AG10803 (cell line): ENCODE results near the gene STXBP2.
A peak's percentile ranks its signal among the peaks of the same experiment; 100 is the strongest.

ENCODE experiments used
- DNase-seq: peaks from one replicate; pipeline ENCODE4 v3.0.0; 2010; ENCODE audit warnings: low read depth
- H3K4me3 ChIP-seq: 2 replicates; pipeline ENCODE4 v1.5.1; 2011; ENCODE audit warnings: mild to moderate bottlenecking, low read length, control low read depth
- CTCF ChIP-seq: conservative IDR thresholded peaks from 2 replicates; pipeline ENCODE4 v1.5.1; 2011; ENCODE audit warnings: mild to moderate bottlenecking, low read length, control low read depth, inconsistent platforms

STXBP2 gene

GRCh38 chr19:7682175-7682855 lies 45.4 kb downstream of the STXBP2 start:
- peak overlapping the region; percentile 93 for H3K4me3 ChIP-seq
- TF ChIP-seq CTCF: no peak
- no peak for DNase-seq

GRCh38 chr19:7685546-7686445 lies 48.9 kb downstream of the STXBP2 start:
- DNase-seq: no peak
- no peak for TF ChIP-seq CTCF
- no peak overlapping the region for H3K4me3 ChIP-seq

- no peak for TF ChIP-seq CTCF
- H3K4me3 ChIP-seq: no peak overlapping the region
- no peak for DNase-seq
Observed at GRCh38 chr19:7687177-7687576, 50.3 kb downstream of the STXBP2 start.

DNA sequence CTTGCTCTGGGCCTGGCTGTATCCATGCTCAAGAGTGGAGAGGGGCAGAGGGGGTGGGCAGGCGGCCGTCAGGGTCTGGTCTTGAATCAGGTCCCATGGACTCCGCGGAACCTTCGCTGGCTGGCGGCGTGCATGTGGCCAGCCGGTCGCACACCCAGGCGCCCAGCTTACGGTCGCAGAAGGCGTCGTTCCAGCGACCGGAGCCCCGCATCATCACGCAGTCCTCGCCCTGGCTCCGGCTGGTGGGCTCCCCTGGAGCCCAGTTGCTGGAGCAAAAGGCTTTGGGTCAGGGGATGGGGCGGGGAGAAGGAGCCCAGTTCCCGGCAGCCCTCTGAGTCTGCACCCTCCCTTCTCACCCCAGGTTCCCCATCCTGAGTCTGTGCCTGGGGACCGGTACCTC lies 52.3 kb downstream of the STXBP2 start:
- DNase-seq: no peak
- TF ChIP-seq CTCF: no peak
- no peak overlapping the region for H3K4me3 ChIP-seq

- no peak for TF ChIP-seq CTCF
- H3K4me3 ChIP-seq: no peak overlapping the region
- no peak for DNase-seq
Observed at GRCh38 chr19:7690779-7691258, 53.9 kb downstream of the STXBP2 start.

DNA sequence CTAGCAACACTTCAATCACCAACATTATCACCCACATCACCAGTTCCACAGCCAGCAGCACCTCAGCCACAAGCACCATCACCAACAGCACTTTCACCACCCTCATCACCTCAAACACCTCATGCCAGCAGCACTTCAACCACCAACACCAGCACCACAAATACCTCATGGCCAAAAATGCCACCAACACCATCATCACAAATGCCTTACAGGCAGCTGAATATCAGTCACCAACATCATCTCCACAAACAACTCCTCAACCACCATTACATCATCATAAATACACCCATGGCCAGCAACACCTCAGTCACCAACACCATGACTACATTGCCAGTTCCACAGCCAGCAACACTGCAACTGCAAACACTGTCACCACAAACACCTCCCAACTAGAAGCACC lies 54.6 kb downstream of the STXBP2 start:
- TF ChIP-seq CTCF: no peak
- DNase-seq: no peak
- H3K4me3 ChIP-seq: no peak overlapping the region
